T follicular helper cell (primary cell): Measurements from ENCODE around the gene DPH1.

Experiments used
- DNase-seq: peaks from one replicate; pipeline ENCODE4 v3.0.0-alpha.2; 2020; ENCODE audit warnings: low read depth

Gene DPH1

DNA sequence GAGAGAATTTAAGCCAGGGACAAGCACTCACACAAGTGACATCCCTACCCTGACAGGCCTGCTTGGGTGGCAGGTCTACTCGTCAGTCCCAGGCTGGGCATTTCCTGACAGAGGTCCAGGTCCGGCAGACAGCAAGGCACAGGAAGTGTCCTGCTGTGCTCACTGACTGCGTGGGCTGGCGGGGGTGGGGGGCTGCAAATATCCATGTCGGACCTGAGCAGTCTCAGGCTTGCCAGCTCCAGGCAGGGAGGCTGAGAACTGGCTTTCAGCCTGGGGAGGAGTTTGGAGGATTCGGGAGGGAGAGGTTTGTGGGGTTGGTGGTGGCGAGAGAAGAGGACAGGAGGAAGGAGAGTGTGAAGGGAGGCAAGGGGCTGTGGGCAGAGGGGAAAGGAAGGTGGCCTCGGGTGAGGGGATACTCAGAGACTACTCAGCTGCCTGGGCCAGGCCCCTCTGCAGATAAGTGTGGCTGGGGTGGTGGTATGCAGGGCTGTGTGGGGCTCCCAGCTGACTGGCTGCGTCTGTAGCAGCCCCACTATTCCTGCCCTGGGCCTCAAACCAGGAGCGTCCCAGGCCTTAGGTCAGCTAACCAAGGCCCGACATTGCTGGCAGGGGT, 32.7 kb downstream of the DPH1 start:
- DNase-seq = no peak

DNA sequence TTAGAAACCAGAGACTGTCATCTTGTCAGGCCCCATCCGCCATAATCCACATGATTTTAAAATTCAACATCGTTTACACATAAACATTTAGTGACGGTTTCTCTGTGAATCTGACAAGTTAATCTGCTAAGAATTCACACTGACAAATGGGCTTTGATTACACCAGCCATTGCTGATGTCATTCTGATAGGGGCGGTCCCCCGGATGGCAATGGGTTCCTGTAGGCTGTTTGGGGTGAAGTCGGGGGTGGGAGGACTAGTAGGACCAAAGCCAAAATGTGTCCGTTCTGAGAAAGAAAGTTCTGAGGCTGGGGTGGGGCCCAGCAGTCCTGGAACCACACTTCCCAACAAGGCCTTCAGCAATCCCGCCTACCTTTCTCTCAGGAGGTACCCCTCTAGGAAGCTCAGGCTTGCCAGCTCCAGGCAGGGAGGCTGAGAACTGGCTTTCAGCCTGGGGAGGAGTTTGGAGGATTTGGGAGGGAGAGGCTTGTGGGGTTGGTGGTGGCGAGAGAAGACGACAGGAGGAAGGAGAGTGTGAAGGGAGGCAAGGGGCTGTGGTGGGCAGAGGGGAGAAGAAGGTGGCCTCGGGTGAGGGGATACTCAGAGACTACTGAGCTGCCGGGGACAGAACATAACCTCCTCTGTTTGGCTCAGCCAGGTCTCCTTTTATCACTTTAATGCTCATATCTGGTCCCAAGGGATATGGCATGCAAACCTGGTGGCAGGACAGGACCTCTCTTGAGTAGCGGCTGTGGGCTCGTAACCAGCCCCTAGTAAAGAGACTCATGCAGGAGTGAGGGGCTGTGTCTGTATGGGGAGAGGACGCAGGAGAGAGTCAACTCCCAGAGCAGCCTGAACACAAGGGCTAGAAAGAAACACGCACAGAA, 33.6 kb downstream of the DPH1 start:
- DNase-seq = no peak

DNA sequence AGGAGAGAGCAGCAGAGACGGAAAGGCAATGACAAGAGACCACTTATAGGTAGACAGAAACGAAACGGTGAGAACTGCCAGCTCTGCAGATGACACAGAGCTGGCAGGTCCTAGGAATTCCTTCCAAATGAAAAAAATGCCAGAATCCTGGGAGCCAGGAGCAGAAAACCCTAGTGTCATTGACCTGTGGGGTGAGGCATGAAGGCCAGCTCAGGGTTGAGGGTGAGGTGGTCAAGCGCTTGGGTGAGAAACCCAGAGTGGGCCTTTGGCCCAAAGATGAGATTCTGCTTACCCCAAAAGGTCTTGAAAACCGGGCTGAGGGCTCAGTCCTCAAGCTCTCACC, 34.2 kb downstream of the DPH1 start:
- DNase-seq = no peak

DNA sequence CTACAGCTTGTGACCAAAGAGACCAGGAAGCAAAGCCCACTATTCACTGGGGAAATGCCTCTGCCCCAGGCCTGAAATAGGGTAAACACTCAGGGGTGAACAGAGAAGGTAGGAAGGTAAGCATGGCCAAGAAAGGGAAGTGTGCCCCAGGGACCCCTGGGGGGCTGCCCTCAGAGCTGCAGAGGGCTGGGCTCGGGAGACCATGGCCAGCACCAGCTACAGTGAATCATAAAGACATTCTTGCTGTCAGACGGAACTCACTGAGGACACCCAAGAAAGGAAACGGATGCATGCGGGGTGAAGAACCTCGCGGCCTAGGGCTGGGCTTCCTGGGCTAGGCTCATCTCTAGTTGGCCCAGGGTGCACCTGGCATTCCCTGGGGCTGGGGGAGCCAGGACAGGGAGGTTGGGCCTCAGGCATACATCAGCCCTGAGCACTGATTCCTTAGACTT, 34.6 kb downstream of the DPH1 start:
- no peak for DNase-seq

DNA sequence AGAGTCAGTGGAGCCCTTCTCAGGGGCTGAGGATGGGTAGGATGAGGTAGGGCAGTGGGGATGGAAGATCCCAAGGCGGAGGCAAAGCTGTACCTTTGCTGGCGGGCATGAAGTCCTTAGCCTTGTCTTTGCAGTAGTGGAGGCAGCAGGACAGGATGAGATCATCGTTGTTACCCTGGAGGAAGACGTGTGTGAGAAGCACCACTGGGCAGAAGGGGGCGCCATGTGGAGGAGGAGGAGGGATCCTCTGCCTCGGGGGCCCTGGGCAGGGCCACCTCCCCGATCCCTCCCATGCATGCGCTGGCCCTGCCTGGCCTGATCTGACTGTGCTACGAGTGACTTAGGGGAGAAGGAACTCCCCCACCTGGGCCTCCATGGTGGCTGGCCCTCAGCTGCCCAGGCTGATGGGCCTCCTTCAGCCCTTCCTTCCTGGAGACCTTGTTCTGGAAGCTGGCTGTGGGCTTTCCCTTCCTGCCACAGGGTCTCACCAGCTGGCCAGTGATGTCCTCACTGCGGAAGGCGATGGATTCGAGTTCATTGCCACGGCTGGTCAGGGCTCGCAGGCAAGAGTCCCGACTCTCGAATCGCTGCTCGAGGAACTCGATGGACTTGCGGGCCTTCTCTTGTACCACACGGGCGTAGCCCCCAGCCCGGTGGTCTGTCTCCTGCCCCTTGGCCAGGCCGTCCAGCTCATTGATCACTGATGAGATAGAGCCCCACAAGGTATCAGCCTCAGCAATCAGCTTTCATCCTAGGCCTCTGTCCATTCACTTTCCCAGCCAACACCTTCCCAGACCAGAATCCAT, 35.2 kb downstream of the DPH1 start:
- no peak for DNase-seq

DNA sequence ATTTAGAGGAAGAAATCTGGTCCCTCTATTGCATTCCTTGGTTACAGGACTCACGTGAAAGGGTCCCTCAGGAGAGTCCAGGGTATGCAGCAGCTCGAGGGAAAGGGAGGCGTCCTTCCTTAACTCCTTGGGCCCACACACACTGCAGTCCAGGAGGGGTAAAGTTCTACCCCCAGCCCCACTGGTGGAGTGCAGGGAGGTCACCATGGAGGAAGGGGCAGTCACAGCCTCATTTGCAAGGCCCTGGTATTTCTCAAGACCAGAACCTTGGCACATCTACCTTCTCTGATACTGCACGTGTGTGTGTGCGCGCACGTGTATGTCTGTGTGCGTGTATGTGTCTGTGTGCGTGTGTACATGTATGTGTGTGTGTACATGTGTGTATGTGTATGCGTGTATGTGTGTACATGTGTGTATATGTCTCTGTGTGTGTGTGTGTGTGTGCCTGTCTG, 36.0 kb downstream of the DPH1 start:
- no peak for DNase-seq

DNA sequence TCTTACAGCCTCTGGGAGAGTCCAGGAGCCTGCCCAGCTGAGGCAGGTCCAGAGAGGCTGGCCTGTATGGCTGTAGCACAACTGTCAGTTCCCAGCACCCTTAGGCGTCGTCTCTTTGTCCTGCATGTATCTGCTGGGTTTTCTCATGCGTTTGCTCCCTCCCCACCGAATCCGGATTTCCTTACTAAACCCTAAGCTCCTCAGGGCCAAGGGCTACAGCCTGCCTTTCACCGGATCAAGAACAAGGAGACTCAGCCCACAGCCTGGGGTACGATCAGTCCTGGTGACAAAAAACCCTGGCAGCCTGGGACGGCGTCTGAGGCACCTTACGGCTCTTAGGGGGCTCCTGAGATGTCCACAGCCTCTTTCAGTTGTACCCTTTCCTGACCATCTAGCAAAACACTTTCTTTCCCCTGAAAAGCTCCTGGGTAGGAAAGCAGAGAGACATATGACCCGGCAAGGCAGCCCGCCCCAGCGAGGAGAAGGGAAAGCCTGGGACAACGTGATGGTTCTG, 37.2 kb downstream of the DPH1 start:
- DNase-seq = no peak

DNA sequence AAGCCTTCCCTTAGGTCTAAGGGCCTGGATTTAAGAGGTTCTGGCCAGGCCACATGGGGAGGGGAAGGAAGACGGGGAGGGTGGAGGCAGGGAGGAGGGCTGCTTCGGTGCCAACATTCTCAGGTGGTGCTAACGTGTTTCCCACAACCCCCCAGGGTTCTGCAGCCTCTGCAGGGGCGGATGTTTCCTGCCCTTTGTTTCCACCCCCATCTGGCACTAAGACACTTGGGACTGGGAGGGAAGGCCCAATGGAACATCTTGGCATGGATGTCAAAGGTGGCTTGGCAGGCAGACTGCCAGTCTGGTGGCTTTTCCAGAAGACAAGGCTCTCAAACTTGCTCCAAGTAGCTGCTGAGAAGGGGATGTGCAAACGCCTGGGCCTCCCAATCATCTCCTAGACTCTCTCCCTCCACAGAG, 37.7 kb downstream of the DPH1 start:
- DNase-seq = no peak

DNA sequence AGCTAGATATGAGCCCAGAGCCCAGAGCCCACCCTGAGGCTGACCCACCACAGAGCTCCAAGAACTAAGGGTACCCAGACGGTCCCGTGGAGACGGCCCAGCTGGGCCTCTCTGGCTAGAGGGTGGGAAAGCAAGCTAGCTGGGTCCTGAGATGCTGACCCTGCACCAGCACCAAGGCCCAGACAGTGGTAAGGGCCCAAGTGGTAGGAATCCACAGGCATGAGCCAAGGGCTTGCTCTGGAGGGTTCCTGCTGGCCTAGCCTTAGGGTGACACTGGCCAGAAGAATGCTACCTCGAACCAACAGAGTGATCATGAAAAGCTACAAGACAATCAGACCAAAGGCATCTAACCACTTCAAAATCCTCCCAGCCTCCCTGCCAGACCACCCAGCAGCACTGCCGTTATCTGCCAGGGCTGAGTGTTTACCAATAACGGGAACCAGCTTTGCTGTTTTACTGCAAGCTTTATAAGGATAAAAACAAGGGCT, 38.1 kb downstream of the DPH1 start:
- no peak for DNase-seq

DNA sequence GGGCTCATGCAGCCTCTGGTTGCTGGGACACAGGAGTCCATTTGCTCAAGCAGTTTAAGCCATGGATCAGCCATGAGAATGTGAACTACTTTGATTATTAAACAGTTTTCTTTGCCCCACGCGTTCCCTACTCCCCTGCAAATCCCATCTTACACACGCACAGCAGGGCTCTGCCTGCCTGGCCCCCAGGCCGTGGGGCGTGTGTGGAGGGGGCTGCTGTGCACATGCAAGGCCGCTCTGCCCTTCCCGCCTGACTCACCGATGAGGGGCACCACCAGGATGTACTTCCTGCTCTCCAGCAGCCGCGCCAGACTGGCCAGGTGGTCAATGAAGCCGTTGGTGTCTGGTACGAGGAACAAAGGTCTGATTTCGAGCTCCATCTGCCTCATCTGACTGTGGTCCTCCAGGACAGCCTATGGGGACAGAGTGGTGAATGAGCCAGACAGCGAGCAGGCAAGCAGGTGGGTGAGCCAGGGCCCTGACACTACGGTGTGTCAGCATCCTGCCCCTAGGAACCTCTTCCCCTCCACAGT, 38.6 kb downstream of the DPH1 start:
- DNase-seq = no peak

DNA sequence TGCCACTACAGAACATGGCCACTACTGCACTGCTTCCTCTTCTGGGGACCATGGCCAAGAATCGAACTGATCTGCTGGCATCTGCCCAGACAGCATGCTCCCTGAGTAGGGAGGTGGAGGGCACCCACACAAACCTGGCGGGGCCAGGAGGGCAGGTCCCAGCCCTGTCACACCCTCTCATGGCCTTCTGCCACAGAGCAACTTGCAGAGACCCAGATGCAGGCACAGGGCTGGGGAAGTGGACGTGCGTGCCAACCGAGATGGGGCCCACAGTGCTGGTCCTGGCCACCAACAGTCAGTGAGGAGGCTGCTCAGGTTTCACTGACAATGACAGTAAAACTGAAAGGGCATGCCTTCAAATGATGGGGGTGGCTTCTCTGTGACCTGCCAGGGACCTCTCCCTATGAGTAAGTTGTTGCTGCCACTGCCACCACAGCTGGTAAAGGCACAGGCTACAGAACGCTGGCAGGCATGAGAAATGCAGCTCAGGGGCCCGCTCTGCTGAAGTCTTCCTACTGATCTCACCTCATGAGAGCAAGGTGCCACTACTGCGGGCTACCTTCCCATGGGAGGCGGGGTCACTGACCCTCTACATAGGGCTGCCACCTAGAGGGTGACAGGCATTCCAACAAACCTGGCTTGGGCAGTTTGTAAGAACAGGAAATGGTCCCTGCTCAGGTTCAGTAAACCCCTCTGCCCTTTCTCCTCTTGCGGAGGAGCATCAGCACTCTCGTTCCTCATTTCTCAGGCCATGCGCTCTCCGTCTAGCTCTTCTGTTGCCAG, 40.5 kb downstream of the DPH1 start:
- DNase-seq = no peak

DNA sequence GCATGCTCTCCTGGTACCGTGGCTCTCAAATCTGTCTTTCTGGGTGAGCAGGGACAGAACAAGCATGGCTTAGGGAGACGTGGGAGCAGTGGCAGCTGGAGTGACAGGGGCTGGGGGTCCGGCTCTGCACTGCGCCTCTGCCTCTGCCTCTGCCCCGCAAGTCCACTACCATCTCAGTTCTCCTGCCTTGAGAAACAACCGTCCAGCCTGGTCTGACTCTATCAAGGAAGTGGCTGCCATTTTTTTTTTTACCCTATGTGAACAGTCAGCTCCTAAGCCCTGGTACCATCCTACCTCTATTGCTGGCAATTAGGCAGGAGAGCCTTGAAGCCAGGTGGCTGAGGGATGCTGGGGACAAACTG, 41.1 kb downstream of the DPH1 start:
- DNase-seq = no peak

DNA sequence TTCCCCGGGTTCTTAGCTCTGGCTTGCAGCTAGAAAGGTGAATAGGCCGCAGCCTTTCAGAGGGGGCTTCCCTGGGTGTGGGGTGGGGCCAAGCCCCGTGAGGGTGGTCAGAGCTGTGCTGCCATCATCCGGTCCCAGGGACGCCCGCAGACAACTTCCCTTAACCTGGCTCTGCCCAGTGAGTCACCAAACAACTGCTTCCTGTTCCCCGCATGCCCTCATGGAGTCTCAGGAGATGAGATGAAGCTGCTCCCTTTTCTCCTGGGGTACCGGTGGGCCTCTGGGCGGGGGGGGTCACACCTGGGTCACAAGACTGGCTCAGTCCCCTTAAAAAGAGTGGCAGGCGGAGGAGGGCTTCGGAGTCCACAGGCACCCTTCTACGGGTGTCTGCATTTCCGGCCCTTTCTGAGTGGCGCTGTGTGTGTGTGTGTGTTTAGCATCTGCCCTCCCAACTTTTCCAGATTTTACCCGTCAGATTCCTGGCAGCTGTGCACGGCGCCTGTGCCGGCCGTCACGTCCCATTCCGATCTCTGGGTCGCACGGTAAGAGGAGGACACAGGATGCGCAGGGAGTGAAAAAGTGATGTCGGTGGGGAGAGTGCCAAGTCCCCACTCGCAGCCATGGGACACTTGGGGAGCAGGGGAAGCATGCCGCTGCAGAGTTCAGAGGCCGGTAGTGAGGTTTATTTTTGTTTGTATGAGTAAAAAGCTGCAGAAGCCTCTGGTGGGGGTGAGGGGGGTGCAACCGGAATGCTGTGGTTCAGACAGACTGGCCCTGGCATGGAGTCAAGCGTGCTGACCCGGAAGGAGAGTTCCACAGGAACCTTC, 41.7 kb downstream of the DPH1 start:
- no peak for DNase-seq

DNA sequence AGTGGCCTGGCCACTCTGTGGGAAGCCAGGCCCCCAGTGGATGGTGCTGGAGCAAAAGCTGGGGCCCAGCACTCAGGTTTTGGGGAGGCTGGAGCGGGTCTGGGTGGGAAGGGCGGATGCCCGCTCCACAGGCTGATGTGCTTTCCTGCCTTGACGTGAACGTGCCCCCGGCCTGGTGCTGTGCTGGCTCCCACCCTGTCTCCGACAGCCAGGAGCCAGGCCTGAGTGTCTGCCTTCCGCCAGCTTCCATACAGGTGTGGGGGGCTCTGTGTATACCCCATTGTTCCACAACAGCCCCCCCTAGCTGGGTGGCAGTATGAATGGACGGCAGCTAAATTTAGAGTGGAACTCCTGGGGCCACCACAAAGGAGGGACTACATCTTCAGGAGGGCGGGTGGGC, 45.0 kb downstream of the DPH1 start:
- DNase-seq = no peak

DNA sequence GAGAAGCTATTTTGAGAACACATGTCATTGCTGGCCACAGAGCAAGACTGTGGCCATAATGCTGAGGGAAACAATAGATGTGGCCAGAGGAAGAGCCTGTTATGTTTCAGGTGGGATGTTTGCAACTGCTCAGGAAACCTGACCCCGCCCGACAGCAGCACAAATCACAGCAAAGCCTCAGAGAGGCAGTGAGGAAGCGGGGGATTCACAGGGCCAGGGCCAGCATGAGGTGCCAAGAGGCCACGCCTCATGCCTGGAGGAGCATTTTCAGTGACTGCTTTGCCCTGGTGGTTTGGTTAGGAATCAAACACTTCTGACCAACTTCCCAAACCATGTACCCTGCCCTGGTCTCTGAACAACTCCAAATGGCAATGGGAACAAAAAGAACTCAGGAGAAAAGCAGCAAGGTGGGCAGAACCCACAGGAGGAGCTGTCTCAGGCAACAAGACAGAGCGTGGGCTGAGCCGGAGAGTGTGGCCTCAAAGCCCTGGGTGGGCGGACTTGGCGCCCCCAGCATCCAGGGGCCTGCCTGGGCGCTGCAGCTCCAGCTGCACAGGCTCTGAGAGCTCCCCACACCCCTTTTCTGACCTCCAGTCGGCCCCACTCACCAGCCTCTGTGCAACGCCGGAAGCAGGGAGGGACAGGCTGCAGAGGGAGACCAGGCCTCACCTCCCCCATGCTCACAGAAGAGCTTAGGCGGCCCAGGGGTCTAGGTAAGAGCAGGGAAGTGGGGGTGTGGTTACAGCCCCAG, 45.6 kb downstream of the DPH1 start:
- no peak for DNase-seq

DNA sequence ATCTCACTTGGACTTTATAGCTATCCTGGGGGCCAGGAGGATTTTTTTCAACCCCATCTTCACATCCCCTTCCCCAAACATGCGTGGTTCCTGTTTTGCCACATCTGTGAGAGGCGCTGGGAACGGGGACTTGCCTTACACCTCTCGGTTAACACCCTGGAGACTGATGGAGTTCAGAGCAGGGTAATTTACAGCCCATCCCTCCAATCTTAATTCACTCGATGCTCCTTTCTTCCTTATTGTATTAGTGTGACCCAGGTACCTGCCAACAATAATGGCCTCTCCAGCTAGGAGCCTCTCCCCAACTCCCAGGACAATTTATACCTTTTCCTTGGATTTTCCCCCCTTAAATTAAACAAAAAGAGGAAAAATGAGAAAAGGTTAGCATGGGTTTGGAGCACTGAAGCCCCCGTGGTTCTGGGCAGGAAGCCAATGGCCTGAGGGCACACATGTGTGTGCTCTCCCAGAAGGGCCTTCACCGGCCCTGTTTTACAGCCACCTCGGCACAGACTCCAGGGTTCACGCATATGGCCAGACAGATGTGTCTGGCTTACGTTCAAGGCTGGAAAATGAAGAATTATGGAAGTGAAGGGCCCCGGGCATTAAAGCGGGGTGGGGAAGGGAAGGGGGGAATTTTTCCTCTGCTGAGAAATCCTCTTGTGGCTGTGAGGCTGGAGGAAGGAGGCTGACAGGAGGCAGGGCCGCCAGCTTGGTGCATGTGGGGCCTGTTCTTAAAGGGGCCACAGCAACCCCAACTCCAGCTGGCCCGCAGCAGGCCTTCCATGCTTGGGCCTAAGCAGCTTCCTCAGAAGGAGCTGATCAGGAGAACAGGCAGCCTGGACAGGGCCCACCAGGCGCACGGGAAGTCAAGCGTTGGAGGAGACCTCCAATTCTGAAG, 46.4 kb downstream of the DPH1 start:
- DNase-seq = no peak

DNA sequence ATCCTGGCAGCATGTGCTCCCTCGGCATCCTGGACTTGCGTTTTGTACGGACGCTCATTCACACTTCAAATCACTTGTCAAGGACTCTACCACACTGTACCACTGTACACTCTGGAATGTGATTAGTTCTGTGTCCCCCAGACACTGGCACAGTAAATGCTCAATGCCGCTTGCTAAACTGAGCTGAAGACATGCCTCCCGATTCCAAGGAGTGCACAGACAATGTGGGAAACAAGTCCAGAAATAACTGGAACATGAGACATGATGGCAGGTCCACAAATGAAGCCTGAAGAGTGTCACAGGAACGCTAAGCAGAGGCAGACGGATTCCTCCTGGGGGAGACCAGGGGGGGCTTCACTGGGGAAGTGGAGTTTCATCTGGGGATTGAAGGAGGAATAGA, 47.1 kb downstream of the DPH1 start:
- DNase-seq = no peak

DNA sequence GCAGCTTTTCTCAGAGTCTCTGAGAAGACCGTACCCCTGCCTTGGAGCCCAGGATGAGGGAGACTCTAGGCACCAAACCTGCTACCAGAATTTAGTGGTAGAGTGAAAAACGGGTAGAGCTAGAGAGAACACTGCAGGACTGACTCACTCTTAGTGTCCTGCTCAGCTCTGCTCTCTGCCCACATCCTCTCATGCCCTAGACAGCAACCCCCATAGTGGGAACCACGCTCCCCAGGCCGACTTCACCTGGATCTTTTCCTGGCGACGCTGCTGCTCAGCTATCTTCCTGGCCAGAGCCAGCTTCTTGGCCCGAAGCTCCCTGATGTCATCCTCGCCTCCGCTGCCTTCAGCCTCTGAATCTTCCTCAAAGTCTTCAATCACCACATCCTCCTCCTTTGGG, 51.6 kb downstream of the DPH1 start:
- DNase-seq = no peak
